Astrocyte (in vitro differentiated cells and primary cell): ENCODE data around the gene SLC16A9.

ENCODE experiments used
- CTCF ChIP-seq: IDR thresholded peaks from 2 replicates; pipeline ENCODE4 v1.5.1; 2011; ENCODE audit warnings: low read depth, mild to moderate bottlenecking, inconsistent platforms, low read length, moderate library complexity; ENCODE audit not compliant: insufficient read depth
- EZH2 ChIP-seq: IDR thresholded peaks from 2 replicates; pipeline ENCODE4 v1.6.1; 2012; ENCODE audit warnings: mild to moderate bottlenecking, low read length, inconsistent platforms; ENCODE audit not compliant: insufficient read depth

- TF ChIP-seq EZH2 (no peak), CTCF (no peak)
These were observed 3.7 kb upstream of the SLC16A9 start for GRCh38 chr10:59713196-59713821.
